H54 (cell line): ENCODE data around the gene FGFR3.

Experiments
- DNase-seq: peaks from one replicate; pipeline ENCODE4 v3.0.0; 2011; ENCODE audit warnings: low spot score, mixed read lengths; ENCODE audit not compliant: insufficient read length
- FAIRE-seq: peaks from 3 replicates; lab custom pipeline; 2011; peaks lifted over from hg19 to GRCh38; lab: Jason Lieb, UNC
- POLR2A ChIP-seq: IDR thresholded peaks from 2 replicates; pipeline ENCODE4 v1.6.1; 2011; ENCODE audit warnings: low read depth, mild to moderate bottlenecking, low read length

FGFR3 gene

GRCh38 chr4:1801286-1801958, 8.3 kb downstream of the FGFR3 start:
- DNase-seq = no peak
- no peak for FAIRE-seq
- no peak for TF ChIP-seq POLR2A

GRCh38 chr4:1802151-1802715, 9.1 kb downstream of the FGFR3 start:
- no peak for TF ChIP-seq POLR2A
- DNase-seq = no peak
- FAIRE-seq = no peak

- no peak for FAIRE-seq
- no peak for DNase-seq
Measured at GRCh38 chr4:1802720-1803522, 9.8 kb downstream of the FGFR3 start.

GRCh38 chr4:1803523-1804423, 10.7 kb downstream of the FGFR3 start:
- TF ChIP-seq POLR2A = no peak
- FAIRE-seq (no peak), DNase-seq (no peak)

More at GRCh38 chr4:1802720-1803522, 9.8 kb downstream of the FGFR3 start:
- TF ChIP-seq POLR2A = no peak

GRCh38 chr4:1804638-1805492, 11.8 kb downstream of the FGFR3 start:
- FAIRE-seq (no peak), DNase-seq (no peak)
- no peak for TF ChIP-seq POLR2A

GRCh38 chr4:1805493-1806222, 12.6 kb downstream of the FGFR3 start:
- no peak for DNase-seq
- TF ChIP-seq POLR2A = no peak
- FAIRE-seq = no peak

- no peak for TF ChIP-seq POLR2A
- DNase-seq (no peak), FAIRE-seq (no peak)
Measured at GRCh38 chr4:1806223-1806564, 13.1 kb downstream of the FGFR3 start.

- DNase-seq (no peak), FAIRE-seq (no peak)
- no peak for TF ChIP-seq POLR2A
Measured at GRCh38 chr4:1806596-1807331, 13.7 kb downstream of the FGFR3 start.

GRCh38 chr4:1807332-1807777, 14.3 kb downstream of the FGFR3 start:
- TF ChIP-seq POLR2A = no peak
- no peak for DNase-seq
- FAIRE-seq = no peak

- FAIRE-seq = no peak
Measured at GRCh38 chr4:1808396-1808795, 15.3 kb downstream of the FGFR3 start.

More at GRCh38 chr4:1808396-1808795, 15.3 kb downstream of the FGFR3 start:
- TF ChIP-seq POLR2A = no peak
- DNase-seq = no peak
